Large intestine (tissue), 3 donors: ENCODE data around the gene SERTAD1. TPM values are rescaled to one million over a fixed set of nuclear protein-coding genes. Genes with fewer than 3 reads are reported as not detected.
A peak's percentile ranks its signal among the peaks of the same experiment; 100 is the strongest.
"Not testable (repeated sequence)": the region's sequence is repeated elsewhere in the genome, so short reads cannot be mapped to it uniquely, and the experiment has no call there.

Experiments used
- DNase-seq, 2 donors: peaks; one replicate each; pipeline versions ENCODE4 v3.0.0 to v3.0.0-alpha.2; 2013
- H3K27ac ChIP-seq: one replicate; pipeline ENCODE4 v1.5.1; 2013; ENCODE audit warnings: low read length
- H3K27me3 ChIP-seq: 2 replicates; pipeline ENCODE4 v1.6.1; 2013; ENCODE audit warnings: low read length; ENCODE audit not compliant: control insufficient read depth, insufficient read depth
- H3K36me3 ChIP-seq: 2 replicates; pipeline ENCODE4 v1.6.1; 2013; ENCODE audit warnings: low read length; ENCODE audit not compliant: control insufficient read depth, insufficient read depth
- H3K4me1 ChIP-seq: one replicate; pipeline ENCODE4 v1.6.1; 2013; ENCODE audit warnings: low read length; ENCODE audit not compliant: control insufficient read depth, insufficient read depth
- H3K4me3 ChIP-seq: one replicate; pipeline ENCODE4 v1.5.1; 2013; ENCODE audit warnings: low read length
- H3K9me3 ChIP-seq: one replicate; pipeline ENCODE4 v1.6.1; 2013; ENCODE audit warnings: mild to moderate bottlenecking, low read depth, low read length, moderate library complexity; ENCODE audit not compliant: control insufficient read depth
- WGBS: methylation state at CpG from one replicate; pipeline ENCODE4 v1.1.5; 2013; ENCODE audit warnings: low lambda C conversion rate; ENCODE audit not compliant: insufficient coverage; 5-methylcytosine and 5-hydroxymethylcytosine counted together
- polyA plus RNA-seq: library from polyadenylated mRNA; unstranded; fragments of 120-200 nt; gene quantifications from one replicate; pipeline ENCODE4 v1.2.1, GENCODE V29; 2013

SERTAD1 gene
- polyA plus RNA-seq, 1 donor = 9.0 TPM

DNA sequence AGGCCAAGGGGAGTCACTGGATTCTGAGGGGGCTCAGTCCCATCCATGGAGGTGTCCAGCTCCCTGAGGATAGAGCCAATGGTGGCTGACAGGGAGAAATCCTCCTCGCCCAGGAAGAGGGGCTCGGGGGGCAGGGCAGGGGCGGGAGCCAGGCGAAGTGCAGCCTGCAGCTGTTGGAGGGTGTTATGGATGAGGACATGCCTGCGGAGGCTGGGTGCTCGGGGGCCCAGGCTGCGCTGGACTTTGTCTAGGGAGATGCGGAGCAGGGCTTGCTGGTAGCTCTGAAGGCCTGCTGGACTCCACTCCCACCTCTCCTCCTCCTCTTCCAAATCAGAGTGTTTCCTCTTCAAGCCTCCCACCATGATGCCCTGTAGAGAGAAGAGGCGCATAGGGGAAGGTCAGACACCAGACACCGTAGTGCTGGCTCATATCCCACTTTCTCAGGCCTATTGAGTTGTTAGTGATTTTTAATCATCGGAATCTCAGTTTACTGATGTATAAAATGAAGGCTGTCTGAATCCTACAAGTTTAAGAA lies 16.0 kb upstream of the SERTAD1 start:
- H3K27ac ChIP-seq = no peak overlapping the region
- H3K27me3 ChIP-seq = no peaks in the 10 kb centered on the region
- no CpG with 5 or more reads among the region's 11 CpGs for WGBS
- peaks cover 10% of the 10 kb centered on the region for H3K4me1 ChIP-seq
- DNase-seq = no peak
- no peaks in the 10 kb centered on the region for H3K9me3 ChIP-seq
- peaks cover 27% of the 10 kb centered on the region for H3K36me3 ChIP-seq
- no peak overlapping the region for H3K4me3 ChIP-seq

DNA sequence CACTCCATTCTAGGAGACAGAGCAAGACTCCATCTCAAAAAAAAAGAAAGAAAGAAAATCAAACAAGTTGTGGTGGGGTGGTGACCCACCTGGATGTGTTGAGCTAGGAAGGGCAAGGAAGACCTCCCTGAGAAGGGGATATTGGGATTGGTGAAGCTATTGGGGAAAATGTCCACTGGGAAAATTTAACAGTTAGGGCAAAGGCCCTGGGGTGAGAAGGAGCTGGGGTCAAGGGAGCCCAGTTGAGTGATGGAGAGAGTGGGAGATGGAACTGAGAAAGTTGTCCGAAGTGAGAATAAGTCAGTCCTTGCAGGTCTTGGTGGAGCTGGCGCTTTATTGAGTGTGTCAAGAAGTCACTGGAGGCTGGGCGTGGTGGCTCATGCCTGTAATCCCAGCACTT lies 12.5 kb upstream of the SERTAD1 start:
- H3K27ac ChIP-seq = no peak overlapping the region
- no peaks in the 10 kb centered on the region for H3K9me3 ChIP-seq
- DNase-seq = no peak
- no CpG with 5 or more reads among the region's 3 CpGs for WGBS
- H3K4me3 ChIP-seq = no peak overlapping the region
- H3K27me3 ChIP-seq = no peaks in the 10 kb centered on the region
- peaks cover 27% of the 10 kb centered on the region for H3K36me3 ChIP-seq
- peaks cover 12% of the 10 kb centered on the region for H3K4me1 ChIP-seq

DNA sequence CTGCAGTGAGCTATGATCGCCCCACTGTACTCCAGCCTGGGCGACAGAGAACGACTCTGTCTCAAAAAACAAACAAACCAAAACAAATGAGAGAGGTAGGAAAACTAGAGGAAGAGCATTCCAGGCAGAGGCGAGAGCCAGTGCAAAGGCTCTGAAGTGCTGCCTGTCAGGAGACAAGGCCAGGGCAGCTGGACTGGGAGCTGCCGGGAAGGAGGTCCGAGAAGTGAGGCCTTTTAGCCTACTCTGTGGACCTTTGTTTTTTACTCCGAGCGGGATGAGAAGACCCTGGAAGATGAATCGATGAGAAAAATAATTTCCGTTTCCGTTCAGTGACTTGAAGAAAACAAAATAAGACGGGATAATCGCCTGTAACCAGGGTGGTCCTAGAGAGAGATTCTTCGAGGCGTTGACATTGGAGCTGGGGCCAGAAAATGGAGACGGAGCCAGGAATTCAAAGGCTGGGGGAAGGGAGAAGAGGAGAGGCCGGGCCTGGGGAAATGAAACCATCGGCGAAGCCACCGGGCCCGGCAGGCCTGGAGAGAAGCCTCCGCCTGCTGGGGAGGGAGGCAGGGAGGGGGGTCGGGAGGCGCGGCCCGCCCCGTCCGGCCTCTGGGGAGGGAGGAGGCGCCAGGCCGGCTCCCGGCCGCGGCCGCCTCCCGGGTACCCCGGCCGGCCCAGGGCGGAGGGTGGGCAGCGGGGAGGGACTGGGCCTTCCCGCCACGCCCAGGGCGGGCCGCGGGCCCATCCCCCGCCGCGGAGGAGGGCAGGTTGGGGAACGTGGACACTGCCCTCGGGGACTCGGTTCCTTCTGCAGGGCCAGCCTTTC lies 7.8 kb upstream of the SERTAD1 start:
- Histone ChIP-seq H3K36me3 (no peaks in the 10 kb centered on the region), H3K27ac (peak overlapping the region; percentile 95), H3K27me3 (no peaks in the 10 kb centered on the region), H3K4me1 (peaks cover 16% of the 10 kb centered on the region), H3K4me3 (peak overlapping the region; percentile 48), H3K9me3 (no peaks in the 10 kb centered on the region)
- DNase-seq = peak; percentile 92 to 95
- 8% methylated on average over 2 of the region's 50 CpGs for WGBS

GRCh38 chr19:40432760-40433159 lies 7.0 kb upstream of the SERTAD1 start:
- Histone ChIP-seq H3K4me3 (peak overlapping the region; percentile 48), H3K27ac (peak overlapping the region; percentile 95), H3K4me1 (peaks cover 16% of the 10 kb centered on the region)
- no CpG with 5 or more reads among the region's 7 CpGs for WGBS
- not testable (repeated sequence) for H3K27me3 ChIP-seq, H3K36me3 ChIP-seq, DNase-seq, H3K9me3 ChIP-seq

- Histone ChIP-seq H3K36me3 (no peaks in the 10 kb centered on the region), H3K4me3 (no peak overlapping the region), H3K4me1 (peaks cover 16% of the 10 kb centered on the region), H3K27me3 (no peaks in the 10 kb centered on the region), H3K27ac (no peak overlapping the region), H3K9me3 (no peaks in the 10 kb centered on the region)
- WGBS = no CpG with 5 or more reads among the region's 3 CpGs
- DNase-seq = no peak
Observed at GRCh38 chr19:40431698-40432097, 5.9 kb upstream of the SERTAD1 start.

DNA sequence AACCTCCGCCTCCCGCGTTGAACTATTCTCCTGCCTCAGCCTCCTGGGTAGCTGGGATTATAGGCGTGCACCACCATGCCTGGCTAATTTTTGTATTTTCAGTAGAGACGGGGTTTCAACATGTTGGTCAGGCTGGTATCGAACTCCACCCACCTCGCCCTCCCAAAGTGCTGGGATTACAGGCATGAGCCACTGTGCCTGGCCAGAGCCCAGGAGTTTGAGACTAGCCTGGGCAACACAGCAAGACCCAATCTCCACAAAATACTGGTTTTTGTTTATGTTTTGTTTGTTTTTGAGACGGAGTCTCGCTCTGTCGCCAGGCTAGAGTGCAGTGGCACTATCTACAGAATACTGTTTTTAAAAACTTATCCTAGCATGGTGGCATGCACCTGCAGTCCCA lies 4.5 kb upstream of the SERTAD1 start:
- not testable (repeated sequence) for H3K27ac ChIP-seq, DNase-seq, H3K9me3 ChIP-seq, H3K4me3 ChIP-seq, H3K36me3 ChIP-seq, H3K27me3 ChIP-seq
- H3K4me1 ChIP-seq = peaks cover 19% of the 10 kb centered on the region
- WGBS = no CpG with 5 or more reads among the region's 10 CpGs

DNA sequence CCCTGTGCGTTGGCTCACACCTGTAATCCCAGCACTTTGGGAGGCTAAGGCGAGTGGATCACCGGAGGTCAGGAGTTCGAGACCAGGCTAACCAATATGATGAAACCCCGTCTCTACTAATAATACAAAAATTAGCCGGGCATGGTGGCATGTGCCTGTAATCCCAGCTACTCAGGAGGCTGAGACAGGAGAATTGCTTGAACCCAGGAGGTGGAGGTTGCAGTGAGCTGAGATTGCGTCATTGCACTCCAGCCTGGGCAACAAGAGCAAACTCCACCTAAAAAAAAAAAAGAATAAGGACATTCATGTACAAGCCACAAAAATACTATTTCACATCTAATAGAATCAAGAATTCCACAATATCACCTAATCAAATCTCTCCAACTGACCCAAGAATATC lies 2.4 kb upstream of the SERTAD1 start:
- WGBS = no CpG with 5 or more reads among the region's 7 CpGs
- peaks cover 21% of the 10 kb centered on the region for H3K4me1 ChIP-seq
- H3K27ac ChIP-seq, H3K36me3 ChIP-seq, DNase-seq, H3K9me3 ChIP-seq, H3K4me3 ChIP-seq, H3K27me3 ChIP-seq: not testable (repeated sequence)

- peaks cover 16% of the 10 kb centered on the region for H3K4me1 ChIP-seq
- H3K9me3 ChIP-seq = no peaks in the 10 kb centered on the region
- H3K36me3 ChIP-seq = peaks cover 11% of the 10 kb centered on the region
- peak overlapping the region; percentile 89 for H3K27ac ChIP-seq
- DNase-seq = peak; percentile 32 to 49
- H3K27me3 ChIP-seq = no peaks in the 10 kb centered on the region
- peak overlapping the region; percentile 93 for H3K4me3 ChIP-seq
- no CpG with 5 or more reads among the region's 28 CpGs for WGBS
Observed at GRCh38 chr19:40424637-40425449, 949 bp downstream of the SERTAD1 start.

GRCh38 chr19:40423938-40424337 lies 1.9 kb downstream of the SERTAD1 start:
- WGBS = 100% methylated on average over 3 of the region's 6 CpGs
- no peak for DNase-seq
- no peaks in the 10 kb centered on the region for H3K9me3 ChIP-seq
- peaks cover 16% of the 10 kb centered on the region for H3K4me1 ChIP-seq
- H3K4me3 ChIP-seq = no peak overlapping the region
- H3K27ac ChIP-seq = no peak overlapping the region
- peaks cover 11% of the 10 kb centered on the region for H3K36me3 ChIP-seq
- no peaks in the 10 kb centered on the region for H3K27me3 ChIP-seq

DNA sequence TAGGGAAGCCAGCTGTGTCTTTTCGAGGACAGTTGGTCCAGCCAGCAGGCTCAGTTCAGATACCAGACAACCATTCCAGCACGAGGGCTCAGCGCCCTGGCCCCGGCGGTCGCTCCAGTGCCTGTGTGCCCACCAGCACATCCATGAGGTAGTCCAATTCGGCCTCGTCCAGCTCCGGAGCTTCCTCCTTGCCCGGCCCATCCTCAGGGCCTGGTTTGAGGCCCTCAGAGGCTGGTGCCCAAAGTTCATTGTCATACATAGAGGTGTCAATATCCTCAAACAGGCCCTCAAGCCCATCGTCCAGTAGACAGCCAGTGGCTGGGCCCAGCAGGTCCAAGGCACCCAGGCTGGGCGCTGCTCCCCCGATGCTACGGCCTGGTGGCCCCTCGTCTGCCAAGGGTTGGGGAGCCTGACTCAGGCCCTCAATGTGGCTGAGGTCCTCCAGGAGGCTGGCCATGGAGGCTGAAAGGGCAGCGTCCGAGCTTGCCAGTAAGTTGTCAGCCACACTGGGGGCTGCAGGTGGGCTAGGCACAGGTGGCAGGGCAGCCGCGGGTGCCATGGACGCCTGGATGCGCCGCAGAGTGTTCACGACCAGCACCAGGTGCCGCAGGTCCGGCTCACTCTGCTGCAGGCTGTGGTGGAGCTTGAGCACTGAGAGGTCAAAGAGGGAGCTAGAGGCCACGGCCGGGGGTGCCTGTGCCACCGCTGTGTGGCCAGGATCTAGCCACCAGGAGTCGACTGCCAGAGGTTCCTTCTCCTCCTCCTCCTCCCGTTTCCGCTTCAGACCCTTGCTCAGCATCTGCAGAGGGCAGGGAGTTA lies 2.8 kb downstream of the SERTAD1 start:
- no peaks in the 10 kb centered on the region for H3K9me3 ChIP-seq
- H3K36me3 ChIP-seq = peaks cover 11% of the 10 kb centered on the region
- no peak overlapping the region for H3K27ac ChIP-seq
- no peaks in the 10 kb centered on the region for H3K27me3 ChIP-seq
- no peak for DNase-seq
- no CpG with 5 or more reads among the region's 31 CpGs for WGBS
- H3K4me1 ChIP-seq = peaks cover 16% of the 10 kb centered on the region
- H3K4me3 ChIP-seq = no peak overlapping the region
